ENCODE results near the gene CFAP58. TPM values are rescaled to one million over a fixed set of nuclear protein-coding genes. Genes with fewer than 3 reads are reported as not detected.

The CFAP58 gene
- polyA plus RNA-seq, 4 donors, result 0.07 to 0.27 (median 0.12) TPM; not detected in 1

DNA sequence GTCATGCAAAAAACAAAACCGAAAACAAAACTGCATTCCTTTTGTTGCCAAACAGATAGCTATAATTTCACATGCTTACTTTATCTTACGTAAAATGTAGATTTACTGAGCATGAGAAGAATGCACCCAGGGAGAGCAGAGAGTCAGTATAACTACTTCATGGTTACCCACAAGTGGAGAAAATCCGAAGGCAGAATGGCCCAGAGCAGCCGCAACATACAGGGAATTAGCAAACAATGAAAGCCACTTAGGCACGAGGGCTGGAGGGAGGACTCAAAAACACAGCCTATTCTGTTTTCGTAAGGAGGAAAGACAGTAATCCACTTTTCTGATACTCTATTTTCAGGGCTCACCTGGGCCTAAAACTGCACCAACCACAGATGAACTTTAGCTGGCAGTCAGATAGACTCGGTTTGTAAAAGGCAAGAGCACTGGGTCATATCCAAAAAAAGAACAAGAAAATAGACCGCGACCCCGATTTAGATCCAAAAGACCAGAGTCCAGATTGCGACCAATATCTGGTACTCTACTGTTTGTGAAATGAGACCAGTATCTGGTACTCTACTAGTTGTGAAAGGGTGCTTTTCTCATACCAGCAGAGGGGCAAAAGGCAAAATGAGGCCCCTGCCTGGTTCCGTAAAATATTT is 16.7 kb upstream of the CFAP58 start:
- 3 to 6% (median 5%) methylated on average over 12 of the region's 12 CpGs for WGBS, 3 donors
- DNase-seq (peak; percentile 31 to 32), FAIRE-seq (no peak)
- peaks cover 2 to 35% (median 8%) of the 10 kb centered on the region in 3 donors for H3K4me1 ChIP-seq (ENCODE audit: control insufficient read depth in 3 of 3, insufficient read depth in 2 of 3, low read depth in 1 of 3, low read length in 2 of 3)
- H3K9me3 ChIP-seq (ENCODE audit: control insufficient read depth in 2 of 2, insufficient read depth in 1 of 2, low read depth in 1 of 2, low read length in 1 of 2), result no peaks in the 10 kb centered on the region
- H3K36me3 ChIP-seq (ENCODE audit: control insufficient read depth in 3 of 3, insufficient read depth in 2 of 3, low read depth in 1 of 3, low read length in 3 of 3), result peaks cover 0 to 2% (median 0%) of the 10 kb centered on the region in 3 donors
- peak overlapping the region in 2 of 3 donors; percentile 88 to 96 for H3K27ac ChIP-seq (ENCODE audit: low read depth in 1 of 3, low read length in 2 of 3)
- no peaks in the 10 kb centered on the region for H3K27me3 ChIP-seq (ENCODE audit: control insufficient read depth in 3 of 3, insufficient read depth in 3 of 3, low read length in 3 of 3)
- peak overlapping the region; percentile 78 to 82 (median 81) for H3K4me3 ChIP-seq (ENCODE audit: low read depth in 1 of 3, low read length in 3 of 3)

DNA sequence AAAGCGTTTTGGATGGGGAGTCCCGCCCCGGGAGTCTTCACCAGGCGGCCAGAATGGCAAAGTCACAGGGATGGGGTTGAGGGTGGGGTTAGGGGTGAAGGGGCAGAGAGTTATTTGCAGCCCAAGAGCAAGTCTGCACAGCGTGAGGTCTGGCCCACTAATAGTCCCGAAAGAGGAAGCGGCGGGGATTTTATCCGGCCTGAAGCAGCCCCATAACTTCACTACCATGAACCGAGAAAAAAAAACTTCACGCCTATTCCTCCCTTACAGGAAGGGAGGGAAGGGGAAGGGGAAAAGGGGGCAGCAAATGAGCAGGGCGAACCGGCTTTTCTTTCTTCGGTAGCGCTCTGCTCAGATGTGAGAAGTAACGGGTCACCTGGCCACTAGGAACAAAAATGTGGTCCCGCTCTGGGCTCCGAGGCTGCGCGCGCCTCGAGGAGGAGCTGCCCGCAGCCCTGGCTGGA is 16.1 kb upstream of the CFAP58 start:
- Histone ChIP-seq H3K27me3 (ENCODE audit: control insufficient read depth in 3 of 3, insufficient read depth in 3 of 3, low read length in 3 of 3) (no peaks in the 10 kb centered on the region), H3K9me3 (ENCODE audit: control insufficient read depth in 2 of 2, insufficient read depth in 1 of 2, low read depth in 1 of 2, low read length in 1 of 2) (no peaks in the 10 kb centered on the region), H3K4me1 (ENCODE audit: control insufficient read depth in 3 of 3, insufficient read depth in 2 of 3, low read depth in 1 of 3, low read length in 2 of 3) (peaks cover 2 to 30% (median 8%) of the 10 kb centered on the region in 3 donors), H3K36me3 (ENCODE audit: control insufficient read depth in 3 of 3, insufficient read depth in 2 of 3, low read depth in 1 of 3, low read length in 3 of 3) (peaks cover 0 to 2% (median 0%) of the 10 kb centered on the region in 3 donors), H3K4me3 (ENCODE audit: low read depth in 1 of 3, low read length in 3 of 3) (peak overlapping the region; percentile 78 to 82 (median 81)), H3K27ac (ENCODE audit: low read depth in 1 of 3, low read length in 2 of 3) (peak overlapping the region; percentile 69 to 96 (median 88))
- WGBS, 3 donors, result 1% methylated on average over 15 to 23 of the region's 23 CpGs
- no peak for FAIRE-seq
- DNase-seq, result peak in 1 of 2 donors; percentile 27

DNA sequence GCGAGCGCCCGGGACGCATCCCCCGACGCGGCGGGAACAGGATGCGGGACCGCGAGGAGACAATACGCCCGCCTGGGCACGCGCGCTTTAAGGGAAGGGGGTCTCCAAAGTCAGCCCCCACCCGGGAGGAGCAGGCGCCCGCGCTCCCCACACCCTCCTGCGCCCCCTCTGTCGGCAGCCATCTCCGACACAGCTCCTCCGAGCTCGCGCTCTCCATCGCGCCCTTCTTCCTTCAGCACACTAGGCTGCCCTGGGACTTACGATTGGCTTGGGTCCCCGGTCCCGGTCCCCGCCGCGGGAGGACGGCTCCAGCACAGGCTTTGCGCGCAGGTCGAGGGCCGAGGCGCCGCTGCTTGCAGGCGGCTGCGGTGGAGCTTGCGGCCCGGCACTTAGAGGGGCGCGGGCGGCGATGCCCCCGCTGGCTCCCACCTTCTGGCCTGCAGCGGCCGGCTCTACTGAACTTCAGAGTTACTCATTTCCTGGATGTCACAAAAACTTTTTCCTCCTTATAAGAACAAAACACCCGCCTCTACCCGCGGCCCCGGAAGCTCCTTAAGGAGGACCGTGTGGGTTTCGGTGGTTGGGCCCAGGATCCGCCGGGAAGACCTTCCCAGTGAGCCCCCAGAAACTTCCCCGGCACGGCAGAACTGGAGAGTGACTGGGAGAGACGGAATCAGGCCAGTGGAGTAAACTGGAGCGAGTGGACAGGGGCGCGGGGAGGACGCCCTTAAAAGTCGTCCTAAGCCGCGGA is 15.5 kb upstream of the CFAP58 start, which contains the start of gene ITPRIP:
Gene ITPRIP (minus strand): TSS at position 481 of the 751 bp plus-strand sequence. CDS start 22,414 bp downstream, outside the sequence.
- FAIRE-seq (no peak), DNase-seq (peak; percentile 75 to 89)
- Histone ChIP-seq H3K27ac (ENCODE audit: low read depth in 1 of 3, low read length in 2 of 3) (peak within 1 kb of the TSS; percentile 69 to 96 (median 88)), H3K27me3 (ENCODE audit: control insufficient read depth in 3 of 3, insufficient read depth in 3 of 3, low read length in 3 of 3) (no peaks in the 10 kb centered on the region), H3K4me1 (ENCODE audit: control insufficient read depth in 3 of 3, insufficient read depth in 2 of 3, low read depth in 1 of 3, low read length in 2 of 3) (peaks cover 2 to 30% (median 8%) of the 10 kb centered on the region in 3 donors), H3K4me3 (ENCODE audit: low read depth in 1 of 3, low read length in 3 of 3) (peak within 1 kb of the TSS; percentile 78 to 82 (median 81)), H3K36me3 (ENCODE audit: control insufficient read depth in 3 of 3, insufficient read depth in 2 of 3, low read depth in 1 of 3, low read length in 3 of 3) (peaks cover 0 to 2% (median 0%) of the 10 kb centered on the region in 3 donors), H3K9me3 (ENCODE audit: control insufficient read depth in 2 of 2, insufficient read depth in 1 of 2, low read depth in 1 of 2, low read length in 1 of 2) (no peaks in the 10 kb centered on the region)
- 0 to 1% (median 0%) methylated on average over 62 to 70 of the region's 70 CpGs for WGBS, 3 donors

DNA sequence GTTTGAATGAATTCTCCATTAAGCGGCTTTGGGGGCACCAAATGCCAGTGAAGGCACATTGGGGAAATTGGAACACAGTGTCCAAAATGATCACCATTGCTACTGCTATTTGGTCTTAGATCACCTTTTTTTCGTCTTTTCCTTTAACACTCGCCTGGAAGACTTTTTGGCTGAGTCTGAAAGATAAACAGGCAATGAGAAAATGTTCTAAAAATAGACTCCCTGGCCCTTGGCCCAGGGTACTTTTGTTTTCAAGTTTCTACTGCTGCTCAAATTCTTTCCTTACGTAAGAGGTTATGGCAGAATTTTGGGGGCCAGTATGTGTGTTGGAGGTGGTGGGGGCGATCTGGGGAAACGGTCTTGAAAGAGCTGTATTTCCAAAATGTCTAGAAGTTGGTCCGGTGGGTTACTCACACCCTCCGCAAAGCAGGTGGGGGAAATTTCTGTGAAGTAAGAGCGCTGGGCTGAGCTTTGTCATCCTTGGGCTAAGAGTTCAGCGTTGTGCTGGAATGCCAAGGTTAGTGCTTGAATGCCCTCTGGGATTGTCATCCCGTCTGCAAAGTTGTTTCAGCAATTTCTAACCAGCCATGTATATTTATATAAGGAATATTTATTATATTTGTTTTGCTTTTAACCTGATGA is 14.0 kb upstream of the CFAP58 start:
- WGBS, 3 donors, result 14 to 18% (median 15%) methylated on average over 11 of the region's 11 CpGs
- Histone ChIP-seq H3K4me3 (ENCODE audit: low read depth in 1 of 3, low read length in 3 of 3) (peak overlapping the region in 2 of 3 donors; percentile 81 to 82), H3K4me1 (ENCODE audit: control insufficient read depth in 3 of 3, insufficient read depth in 2 of 3, low read depth in 1 of 3, low read length in 2 of 3) (peaks cover 2 to 30% (median 8%) of the 10 kb centered on the region in 3 donors), H3K9me3 (ENCODE audit: control insufficient read depth in 2 of 2, insufficient read depth in 1 of 2, low read depth in 1 of 2, low read length in 1 of 2) (no peaks in the 10 kb centered on the region), H3K27ac (ENCODE audit: low read depth in 1 of 3, low read length in 2 of 3) (peak overlapping the region; percentile 34 to 96 (median 88)), H3K27me3 (ENCODE audit: control insufficient read depth in 3 of 3, insufficient read depth in 3 of 3, low read length in 3 of 3) (no peaks in the 10 kb centered on the region), H3K36me3 (ENCODE audit: control insufficient read depth in 3 of 3, insufficient read depth in 2 of 3, low read depth in 1 of 3, low read length in 3 of 3) (peaks cover 0 to under 1% (median 0%) of the 10 kb centered on the region in 3 donors)
- DNase-seq, result peak in 1 of 2 donors; percentile 70
- no peak for FAIRE-seq

DNA sequence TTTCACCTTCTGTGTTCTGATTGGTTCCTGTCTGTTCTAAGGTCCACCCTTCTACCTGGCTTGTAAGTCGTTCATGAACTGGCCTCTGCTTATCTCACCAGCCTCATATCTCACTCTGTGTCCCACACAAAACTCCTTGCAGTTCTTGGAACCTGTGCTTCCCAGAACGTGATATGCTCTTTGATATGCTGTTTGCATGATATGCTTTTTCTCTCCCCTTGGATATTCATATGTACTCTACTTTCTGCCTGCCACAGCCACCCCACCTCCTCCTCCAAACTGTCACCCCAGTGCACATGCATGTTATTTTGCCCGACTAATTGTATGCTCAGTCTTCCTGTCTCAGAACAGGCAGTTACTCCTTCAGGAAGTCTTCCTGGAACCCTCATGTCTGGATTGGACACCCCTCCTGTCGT is 13.5 kb upstream of the CFAP58 start:
- no peaks in the 10 kb centered on the region for H3K9me3 ChIP-seq (ENCODE audit: control insufficient read depth in 2 of 2, insufficient read depth in 1 of 2, low read depth in 1 of 2, low read length in 1 of 2)
- peak overlapping the region in 2 of 3 donors; percentile 23 to 96 for H3K27ac ChIP-seq (ENCODE audit: low read depth in 1 of 3, low read length in 2 of 3)
- DNase-seq (peak in 1 of 2 donors; percentile 82), FAIRE-seq (no peak)
- H3K27me3 ChIP-seq (ENCODE audit: control insufficient read depth in 3 of 3, insufficient read depth in 3 of 3, low read length in 3 of 3), result no peaks in the 10 kb centered on the region
- peak overlapping the region in 1 of 3 donors; percentile 81 for H3K4me3 ChIP-seq (ENCODE audit: low read depth in 1 of 3, low read length in 3 of 3)
- WGBS, 3 donors, result 4 to 28% (median 15%) methylated on average over 4 of the region's 4 CpGs
- peaks cover 2 to 30% (median 8%) of the 10 kb centered on the region in 3 donors for H3K4me1 ChIP-seq (ENCODE audit: control insufficient read depth in 3 of 3, insufficient read depth in 2 of 3, low read depth in 1 of 3, low read length in 2 of 3)
- no peaks in the 10 kb centered on the region for H3K36me3 ChIP-seq (ENCODE audit: control insufficient read depth in 3 of 3, insufficient read depth in 2 of 3, low read depth in 1 of 3, low read length in 3 of 3)

DNA sequence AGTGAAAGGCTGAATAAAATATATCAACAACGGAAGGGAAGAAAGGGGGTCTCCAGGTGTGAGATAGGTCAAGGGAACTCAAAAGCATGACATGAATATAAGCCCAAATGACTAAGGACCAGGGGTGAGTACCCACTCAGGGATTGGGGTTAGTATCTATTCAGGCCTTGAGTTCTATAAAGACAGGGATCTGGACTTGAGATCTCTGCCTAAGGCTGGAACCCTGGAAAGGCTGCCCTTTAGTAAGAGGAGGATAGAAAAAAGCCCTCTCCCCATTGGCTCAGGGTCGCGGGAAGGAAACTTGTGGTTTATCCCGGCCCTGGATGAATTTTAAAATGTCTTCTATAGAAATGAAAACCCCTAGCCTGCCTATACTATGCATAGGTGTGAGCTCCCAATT is 13.0 kb upstream of the CFAP58 start:
- Histone ChIP-seq H3K9me3 (ENCODE audit: control insufficient read depth in 2 of 2, insufficient read depth in 1 of 2, low read depth in 1 of 2, low read length in 1 of 2) (no peaks in the 10 kb centered on the region), H3K4me1 (ENCODE audit: control insufficient read depth in 3 of 3, insufficient read depth in 2 of 3, low read depth in 1 of 3, low read length in 2 of 3) (peaks cover 2 to 30% (median 8%) of the 10 kb centered on the region in 3 donors), H3K27ac (ENCODE audit: low read depth in 1 of 3, low read length in 2 of 3) (peak overlapping the region in 2 of 3 donors; percentile 23 to 96), H3K36me3 (ENCODE audit: control insufficient read depth in 3 of 3, insufficient read depth in 2 of 3, low read depth in 1 of 3, low read length in 3 of 3) (no peaks in the 10 kb centered on the region), H3K4me3 (ENCODE audit: low read depth in 1 of 3, low read length in 3 of 3) (no peak overlapping the region), H3K27me3 (ENCODE audit: control insufficient read depth in 3 of 3, insufficient read depth in 3 of 3, low read length in 3 of 3) (no peaks in the 10 kb centered on the region)
- no peak for DNase-seq
- 76 to 86% (median 79%) methylated on average over 4 of the region's 4 CpGs for WGBS, 3 donors
- no peak for FAIRE-seq

DNA sequence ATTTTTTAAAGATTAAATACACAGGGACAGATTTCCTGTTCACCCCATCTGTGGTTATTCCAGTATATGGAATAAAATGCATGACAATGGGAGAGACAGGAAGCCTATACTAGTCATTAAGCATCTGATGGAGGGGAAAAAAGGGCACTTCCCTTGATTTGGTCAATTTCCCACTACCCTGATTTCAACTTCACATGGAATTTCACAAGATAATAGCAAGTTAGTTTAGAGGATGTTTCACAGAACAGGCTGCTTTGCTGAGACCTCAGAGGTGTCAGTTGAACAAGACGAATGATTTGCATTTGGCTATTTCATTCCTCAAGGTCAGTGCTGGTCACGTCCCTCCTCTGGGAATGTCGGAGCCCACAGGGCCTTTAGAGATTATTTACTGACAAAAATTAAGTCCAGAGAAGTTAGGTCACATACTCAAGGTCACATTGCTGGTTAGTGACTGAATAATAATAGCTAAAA is 10.7 kb upstream of the CFAP58 start:
- DNase-seq (no peak), FAIRE-seq (no peak)
- Histone ChIP-seq H3K27ac (ENCODE audit: low read depth in 1 of 3, low read length in 2 of 3) (no peak overlapping the region), H3K27me3 (ENCODE audit: control insufficient read depth in 3 of 3, insufficient read depth in 3 of 3, low read length in 3 of 3) (no peaks in the 10 kb centered on the region), H3K4me3 (ENCODE audit: low read depth in 1 of 3, low read length in 3 of 3) (no peak overlapping the region), H3K4me1 (ENCODE audit: control insufficient read depth in 3 of 3, insufficient read depth in 2 of 3, low read depth in 1 of 3, low read length in 2 of 3) (peaks cover 0 to 18% (median 3%) of the 10 kb centered on the region in 3 donors), H3K9me3 (ENCODE audit: control insufficient read depth in 2 of 2, insufficient read depth in 1 of 2, low read depth in 1 of 2, low read length in 1 of 2) (no peaks in the 10 kb centered on the region), H3K36me3 (ENCODE audit: control insufficient read depth in 3 of 3, insufficient read depth in 2 of 3, low read depth in 1 of 3, low read length in 3 of 3) (no peaks in the 10 kb centered on the region)
- WGBS, 3 donors, result 67 to 87% (median 79%) methylated on average over 3 of the region's 3 CpGs

DNA sequence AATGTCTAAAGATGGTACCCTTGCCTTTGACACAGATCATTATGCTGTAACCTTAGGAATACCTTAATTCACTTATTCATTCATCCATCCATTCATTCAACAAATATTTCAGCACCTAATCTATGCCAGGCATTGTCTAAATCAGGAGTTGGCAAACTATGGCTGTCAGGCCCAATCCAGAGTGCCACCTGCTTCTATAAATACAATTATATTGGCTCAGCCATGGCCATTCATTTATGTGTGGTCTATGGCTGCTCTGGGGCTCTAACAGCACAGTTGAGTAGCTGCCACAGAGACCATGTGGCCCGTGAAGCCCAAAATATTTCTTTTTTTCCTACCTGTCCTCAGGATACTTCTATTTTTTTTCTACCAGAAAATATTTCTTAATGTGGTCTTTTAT is 9.4 kb upstream of the CFAP58 start:
- no peak for FAIRE-seq
- no peaks in the 10 kb centered on the region for H3K9me3 ChIP-seq (ENCODE audit: control insufficient read depth in 2 of 2, insufficient read depth in 1 of 2, low read depth in 1 of 2, low read length in 1 of 2)
- no peak overlapping the region for H3K27ac ChIP-seq (ENCODE audit: low read depth in 1 of 3, low read length in 2 of 3)
- no peaks in the 10 kb centered on the region for H3K27me3 ChIP-seq (ENCODE audit: control insufficient read depth in 3 of 3, insufficient read depth in 3 of 3, low read length in 3 of 3)
- no peak overlapping the region for H3K4me3 ChIP-seq (ENCODE audit: low read depth in 1 of 3, low read length in 3 of 3)
- H3K36me3 ChIP-seq (ENCODE audit: control insufficient read depth in 3 of 3, insufficient read depth in 2 of 3, low read depth in 1 of 3, low read length in 3 of 3), result no peaks in the 10 kb centered on the region
- WGBS, 3 donors, result 91 to 97% (median 97%) methylated on average over 1 of the region's 1 CpG
- peaks cover 0 to 15% (median 1%) of the 10 kb centered on the region in 3 donors for H3K4me1 ChIP-seq (ENCODE audit: control insufficient read depth in 3 of 3, insufficient read depth in 2 of 3, low read depth in 1 of 3, low read length in 2 of 3)
- DNase-seq, result no peak
